Stimulated activated CD8-positive, alpha-beta memory T cell treated with anti-CD3 and anti-CD28 coated beads, Interleukin-7, amount 100 ng/mL, for 1 hour (primary cell): ENCODE measurements around the gene JUP.

ENCODE experiments used
- DNase-seq, 2 donors: peaks; one replicate each; pipeline ENCODE4 v3.0.0-alpha.2; 2020; ENCODE audit warnings: low read depth in 2 of 2

Gene JUP

GRCh38 chr17:41723801-41724475 is 62.6 kb downstream of the JUP start:
- DNase-seq: no peak

- no peak for DNase-seq
Measured at GRCh38 chr17:41722231-41722630, 64.3 kb downstream of the JUP start.

GRCh38 chr17:41718287-41718645 is 68.2 kb downstream of the JUP start:
- no peak for DNase-seq

DNA sequence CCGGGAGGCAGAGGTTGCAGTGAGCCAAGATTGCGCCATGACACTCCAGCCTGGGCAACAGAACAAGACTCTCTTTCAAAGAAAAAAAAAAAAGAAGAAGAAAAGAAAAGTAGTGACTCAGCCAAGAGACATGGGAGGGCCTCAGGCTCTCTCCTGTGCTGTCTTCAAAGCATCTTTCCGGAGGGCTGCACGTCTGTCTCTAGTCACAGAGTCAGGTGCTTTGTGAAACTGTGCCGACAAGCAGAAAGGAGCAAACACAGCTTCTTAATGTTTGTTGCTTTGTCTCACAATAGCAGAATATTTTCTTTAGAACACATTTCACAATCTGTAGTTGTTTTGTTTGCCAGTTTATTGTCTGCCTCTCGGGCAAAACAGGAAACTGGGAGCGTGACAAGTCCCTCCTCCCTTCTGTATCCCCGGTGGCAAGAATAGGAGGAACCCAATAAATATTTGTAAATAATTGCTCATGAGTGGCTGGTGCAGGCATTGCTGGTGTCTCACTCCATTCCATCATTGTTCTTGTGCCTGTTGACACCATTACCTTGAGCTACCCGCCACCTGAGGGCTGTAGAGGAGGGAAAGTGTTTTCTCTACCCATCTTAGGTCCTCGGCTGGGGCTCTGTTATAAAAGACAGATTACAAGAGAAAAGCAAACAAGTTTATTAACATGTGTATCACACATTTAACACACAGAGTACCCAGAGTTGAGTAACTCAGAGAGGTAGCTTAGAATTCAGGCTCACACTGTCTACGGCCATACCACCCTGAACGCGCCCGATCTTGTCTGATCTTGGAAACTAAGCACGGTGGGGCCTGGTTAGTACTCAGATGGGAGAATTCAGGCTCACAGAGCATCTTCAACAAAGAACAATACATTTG is 68.9 kb downstream of the JUP start:
- no peak for DNase-seq

DNA sequence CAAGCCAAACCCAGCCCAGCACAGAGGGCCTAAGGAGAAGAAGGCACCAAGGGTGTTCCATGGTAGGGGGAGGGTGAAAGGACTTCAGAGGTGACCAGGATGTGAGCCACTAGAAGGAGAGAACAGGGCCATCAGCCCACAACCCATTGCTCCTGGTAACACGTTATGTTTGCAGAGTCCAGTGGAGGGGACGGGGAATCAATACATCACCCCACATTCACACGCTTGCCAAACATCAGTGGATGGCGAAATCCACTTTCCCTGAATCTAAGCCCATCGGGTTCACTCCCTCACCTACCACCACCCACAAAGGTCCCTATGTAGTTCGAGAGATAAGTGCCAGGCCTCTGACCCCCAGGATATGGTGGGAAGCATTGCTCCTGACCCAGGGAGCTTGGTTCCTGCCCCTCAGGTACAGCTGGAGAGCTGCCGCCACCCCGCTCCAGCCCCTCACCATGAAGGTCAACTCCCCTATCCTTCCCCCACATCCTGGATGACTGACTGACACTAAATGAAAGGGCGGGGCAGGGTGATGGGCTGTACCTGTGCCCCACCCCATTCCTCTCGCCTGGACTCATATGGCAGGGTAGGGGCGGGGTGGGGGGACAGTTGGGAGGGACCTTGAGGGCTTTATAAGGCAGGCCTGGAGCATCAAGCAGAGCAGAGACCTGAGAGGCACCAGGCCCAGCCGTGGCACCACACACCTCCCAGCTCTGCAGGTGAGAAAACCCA is 74.7 kb downstream of the JUP start, which contains the start of gene GAST:
TSS of gene GAST (plus strand) at position 663 of the 732 bp plus-strand sequence. CDS start 3,106 bp downstream, outside the sequence.
- DNase-seq: no peak

GRCh38 chr17:41710472-41711090 is 75.9 kb downstream of the JUP start:
- no peak for DNase-seq

- no peak for DNase-seq
Measured at GRCh38 chr17:41707803-41708669, 78.5 kb downstream of the JUP start.

- DNase-seq: no peak
Measured at GRCh38 chr17:41705271-41705991, 81.1 kb downstream of the JUP start.
